Measurements from ENCODE around the gene SLC39A9.

The SLC39A9 gene

GRCh38 chr14:69430306-69430939, 31.9 kb downstream of the SLC39A9 start:
- Histone ChIP-seq H3K23ac (ENCODE audit: low read depth, low read length, poor library complexity) (no peak overlapping the region), H3K9ac (ENCODE audit: low read depth, low read length, poor library complexity) (no peak overlapping the region), H3K4me1 (ENCODE audit: control insufficient read depth in 2 of 2, insufficient read depth in 1 of 2, low read depth in 1 of 2, low read length in 2 of 2) (no peaks in the 10 kb centered on the region), H2AFZ (ENCODE audit: low read length) (no peak overlapping the region), H2AK5ac (ENCODE audit: low read depth, low read length) (no peak overlapping the region), H3K79me1 (ENCODE audit: low read depth, low read length) (no peaks in the 10 kb centered on the region), H3K27me3 (ENCODE audit: control insufficient read depth in 3 of 3, insufficient read depth in 3 of 3, low read depth in 1 of 3, low read length in 3 of 3) (no peaks in the 10 kb centered on the region), H2BK15ac (ENCODE audit: low read length) (no peak overlapping the region), H3K27ac (replicated peaks; ENCODE audit: low read length) (no peak overlapping the region), H3K18ac (ENCODE audit: low read length) (no peak overlapping the region), H3K36me3 (replicated peaks in 1 of 2; ENCODE audit: control insufficient read depth in 2 of 2, insufficient read depth in 2 of 2, low read length in 2 of 2) (peaks cover 7 to 39% of the 10 kb centered on the region in 2 donors), H2BK5ac (ENCODE audit: low read length) (no peak overlapping the region), H3K14ac (ENCODE audit: low read length) (no peak overlapping the region), H3K9me3 (replicated peaks in 1 of 2; ENCODE audit: control insufficient read depth in 2 of 2, insufficient read depth in 1 of 2, low read depth in 1 of 2, low read length in 2 of 2) (peaks cover 0 to 15% of the 10 kb centered on the region in 2 donors), H3K4me3 (ENCODE audit: low read length in 2 of 2) (no peak overlapping the region), H3K4me2 (ENCODE audit: insufficient read depth, low read length, poor library complexity, severe bottlenecking) (no peak overlapping the region), H2BK12ac (ENCODE audit: low read length) (no peak overlapping the region), H4K8ac (ENCODE audit: low read depth, low read length) (no peak overlapping the region), H2BK120ac (ENCODE audit: low read depth, low read length) (no peak overlapping the region), H4K91ac (ENCODE audit: low read depth, low read length, poor library complexity) (no peak overlapping the region), H3K4ac (ENCODE audit: low read length) (no peak overlapping the region)
- WGBS, 2 donors (ENCODE audit: extremely low coverage in 2 of 2, insufficient read length in 2 of 2, insufficient replicate concordance in 1 of 2) = no CpG with 5 or more reads among the region's 1 CpG
- no peak for DNase-seq (ENCODE audit: low spot score)

GRCh38 chr14:69432364-69432763, 33.9 kb downstream of the SLC39A9 start:
- Histone ChIP-seq H3K4me3 (ENCODE audit: low read length in 2 of 2) (no peak overlapping the region), H3K4me1 (ENCODE audit: control insufficient read depth in 2 of 2, insufficient read depth in 1 of 2, low read depth in 1 of 2, low read length in 2 of 2) (no peaks in the 10 kb centered on the region)

GRCh38 chr14:69439521-69440270, 41.2 kb downstream of the SLC39A9 start:
- no peaks in the 10 kb centered on the region for H3K79me1 ChIP-seq (ENCODE audit: low read depth, low read length)
- H3K9me3 ChIP-seq (replicated peaks in 1 of 2; ENCODE audit: control insufficient read depth in 2 of 2, insufficient read depth in 1 of 2, low read depth in 1 of 2, low read length in 2 of 2) = no peaks in the 10 kb centered on the region
- no peak for DNase-seq (ENCODE audit: low spot score)
- no peak overlapping the region for H2BK5ac ChIP-seq (ENCODE audit: low read length)
- no peak overlapping the region for H3K18ac ChIP-seq (ENCODE audit: low read length)
- no peak overlapping the region for H2BK12ac ChIP-seq (ENCODE audit: low read length)
- no peak overlapping the region for H4K91ac ChIP-seq (ENCODE audit: low read depth, low read length, poor library complexity)
- no peak overlapping the region for H3K4me3 ChIP-seq (ENCODE audit: low read length in 2 of 2)
- no peak overlapping the region for H2AK5ac ChIP-seq (ENCODE audit: low read depth, low read length)
- no peak overlapping the region for H2AFZ ChIP-seq (ENCODE audit: low read length)
- H3K9ac ChIP-seq (ENCODE audit: low read depth, low read length, poor library complexity) = no peak overlapping the region
- H3K4ac ChIP-seq (ENCODE audit: low read length) = no peak overlapping the region
- H2BK15ac ChIP-seq (ENCODE audit: low read length) = no peak overlapping the region
- H3K23ac ChIP-seq (ENCODE audit: low read depth, low read length, poor library complexity) = no peak overlapping the region
- no peaks in the 10 kb centered on the region for H3K4me1 ChIP-seq (ENCODE audit: control insufficient read depth in 2 of 2, insufficient read depth in 1 of 2, low read depth in 1 of 2, low read length in 2 of 2)
- no peak overlapping the region for H2BK120ac ChIP-seq (ENCODE audit: low read depth, low read length)
- no peak overlapping the region for H3K27ac ChIP-seq (replicated peaks; ENCODE audit: low read length)
- H3K36me3 ChIP-seq (replicated peaks in 1 of 2; ENCODE audit: control insufficient read depth in 2 of 2, insufficient read depth in 2 of 2, low read length in 2 of 2) = peaks cover 3 to 34% of the 10 kb centered on the region in 2 donors
- no peaks in the 10 kb centered on the region for H3K27me3 ChIP-seq (ENCODE audit: control insufficient read depth in 3 of 3, insufficient read depth in 3 of 3, low read depth in 1 of 3, low read length in 3 of 3)
- H3K14ac ChIP-seq (ENCODE audit: low read length) = no peak overlapping the region
- H4K8ac ChIP-seq (ENCODE audit: low read depth, low read length) = no peak overlapping the region
- WGBS, 2 donors (ENCODE audit: extremely low coverage in 2 of 2, insufficient read length in 2 of 2, insufficient replicate concordance in 1 of 2) = no CpG with 5 or more reads among the region's 12 CpGs
- H3K4me2 ChIP-seq (ENCODE audit: insufficient read depth, low read length, poor library complexity, severe bottlenecking) = no peak overlapping the region

More at GRCh38 chr14:69432364-69432763, 33.9 kb downstream of the SLC39A9 start:
- Histone ChIP-seq H2BK5ac (ENCODE audit: low read length) (no peak overlapping the region), H2BK15ac (ENCODE audit: low read length) (no peak overlapping the region), H3K9me3 (replicated peaks in 1 of 2; ENCODE audit: control insufficient read depth in 2 of 2, insufficient read depth in 1 of 2, low read depth in 1 of 2, low read length in 2 of 2) (peaks cover 0 to 15% of the 10 kb centered on the region in 2 donors), H3K27ac (replicated peaks; ENCODE audit: low read length) (no peak overlapping the region), H2BK120ac (ENCODE audit: low read depth, low read length) (no peak overlapping the region), H4K8ac (ENCODE audit: low read depth, low read length) (no peak overlapping the region), H3K18ac (ENCODE audit: low read length) (no peak overlapping the region), H3K27me3 (ENCODE audit: control insufficient read depth in 3 of 3, insufficient read depth in 3 of 3, low read depth in 1 of 3, low read length in 3 of 3) (no peaks in the 10 kb centered on the region), H3K4me2 (ENCODE audit: insufficient read depth, low read length, poor library complexity, severe bottlenecking) (no peak overlapping the region), H2AFZ (ENCODE audit: low read length) (no peak overlapping the region), H3K9ac (ENCODE audit: low read depth, low read length, poor library complexity) (no peak overlapping the region), H3K4ac (ENCODE audit: low read length) (no peak overlapping the region), H3K23ac (ENCODE audit: low read depth, low read length, poor library complexity) (no peak overlapping the region), H2BK12ac (ENCODE audit: low read length) (no peak overlapping the region), H3K14ac (ENCODE audit: low read length) (no peak overlapping the region), H3K79me1 (ENCODE audit: low read depth, low read length) (no peaks in the 10 kb centered on the region), H4K91ac (ENCODE audit: low read depth, low read length, poor library complexity) (no peak overlapping the region), H2AK5ac (ENCODE audit: low read depth, low read length) (no peak overlapping the region), H3K36me3 (replicated peaks in 1 of 2; ENCODE audit: control insufficient read depth in 2 of 2, insufficient read depth in 2 of 2, low read length in 2 of 2) (peaks cover 0 to 20% of the 10 kb centered on the region in 2 donors)
- WGBS, 2 donors (ENCODE audit: extremely low coverage in 2 of 2, insufficient read length in 2 of 2, insufficient replicate concordance in 1 of 2) = no CpG with 5 or more reads among the region's 2 CpGs
- DNase-seq (ENCODE audit: low spot score) = no peak

- no peak for DNase-seq (ENCODE audit: low spot score)
- no peaks in the 10 kb centered on the region for H3K4me1 ChIP-seq (ENCODE audit: control insufficient read depth in 2 of 2, insufficient read depth in 1 of 2, low read depth in 1 of 2, low read length in 2 of 2)
- no peak overlapping the region for H4K8ac ChIP-seq (ENCODE audit: low read depth, low read length)
- H3K4ac ChIP-seq (ENCODE audit: low read length) = no peak overlapping the region
- H3K14ac ChIP-seq (ENCODE audit: low read length) = no peak overlapping the region
- no peak overlapping the region for H2BK120ac ChIP-seq (ENCODE audit: low read depth, low read length)
- H3K36me3 ChIP-seq (replicated peaks in 1 of 2; ENCODE audit: control insufficient read depth in 2 of 2, insufficient read depth in 2 of 2, low read length in 2 of 2) = peaks cover 3 to 36% of the 10 kb centered on the region in 2 donors
- H2BK15ac ChIP-seq (ENCODE audit: low read length) = no peak overlapping the region
- H3K9ac ChIP-seq (ENCODE audit: low read depth, low read length, poor library complexity) = no peak overlapping the region
- H3K27ac ChIP-seq (replicated peaks; ENCODE audit: low read length) = no peak overlapping the region
- H2BK5ac ChIP-seq (ENCODE audit: low read length) = no peak overlapping the region
- no peak overlapping the region for H2AK5ac ChIP-seq (ENCODE audit: low read depth, low read length)
- no peaks in the 10 kb centered on the region for H3K27me3 ChIP-seq (ENCODE audit: control insufficient read depth in 3 of 3, insufficient read depth in 3 of 3, low read depth in 1 of 3, low read length in 3 of 3)
- no CpG with 5 or more reads among the region's 5 CpGs for WGBS, 2 donors (ENCODE audit: extremely low coverage in 2 of 2, insufficient read length in 2 of 2, insufficient replicate concordance in 1 of 2)
- H2AFZ ChIP-seq (ENCODE audit: low read length) = no peak overlapping the region
- H3K9me3 ChIP-seq (replicated peaks in 1 of 2; ENCODE audit: control insufficient read depth in 2 of 2, insufficient read depth in 1 of 2, low read depth in 1 of 2, low read length in 2 of 2) = no peaks in the 10 kb centered on the region
- H4K91ac ChIP-seq (ENCODE audit: low read depth, low read length, poor library complexity) = no peak overlapping the region
- H3K79me1 ChIP-seq (ENCODE audit: low read depth, low read length) = no peaks in the 10 kb centered on the region
- no peak overlapping the region for H3K4me3 ChIP-seq (ENCODE audit: low read length in 2 of 2)
- no peak overlapping the region for H3K23ac ChIP-seq (ENCODE audit: low read depth, low read length, poor library complexity)
- H3K4me2 ChIP-seq (ENCODE audit: insufficient read depth, low read length, poor library complexity, severe bottlenecking) = no peak overlapping the region
- H2BK12ac ChIP-seq (ENCODE audit: low read length) = no peak overlapping the region
- no peak overlapping the region for H3K18ac ChIP-seq (ENCODE audit: low read length)
These were observed 43.5 kb downstream of the SLC39A9 start for GRCh38 chr14:69441948-69442347.

Data from neuronal stem cell (in vitro differentiated cells).